H9 (cell line): ENCODE measurements around the gene DNASE1L2. TPM values are rescaled to one million over a fixed set of nuclear protein-coding genes. Genes with fewer than 3 reads are reported as not detected.

Source experiments
- DNase-seq: peaks from one replicate; pipeline ENCODE4 v3.0.0-alpha.2; 2017
- H2AFZ ChIP-seq: one replicate; pipeline ENCODE4 v1.6.1; 2013; ENCODE audit warnings: mild to moderate bottlenecking, low read length, control low read depth, moderate library complexity
- H2AK5ac ChIP-seq: 2 replicates; pipeline ENCODE4 v1.6.1; 2013; ENCODE audit warnings: low read length, control low read depth, mixed read lengths; ENCODE audit not compliant: insufficient read length
- H2BK120ac ChIP-seq: one replicate; pipeline ENCODE4 v1.6.1; 2013; ENCODE audit warnings: low read depth, mild to moderate bottlenecking, low read length, control low read depth, inconsistent platforms; ENCODE audit not compliant: poor library complexity, severe bottlenecking
- H2BK12ac ChIP-seq: 2 replicates; pipeline ENCODE4 v1.6.1; 2013; ENCODE audit warnings: low read length, control low read depth, mixed read lengths, low read depth; ENCODE audit not compliant: insufficient read length
- H2BK15ac ChIP-seq: 2 replicates; pipeline ENCODE4 v1.6.1; 2013; ENCODE audit warnings: low read depth, low read length, control low read depth
- H2BK20ac ChIP-seq: one replicate; pipeline ENCODE4 v1.6.1; 2013; ENCODE audit warnings: low read depth, mild to moderate bottlenecking, low read length, control low read depth, inconsistent platforms; ENCODE audit not compliant: poor library complexity, severe bottlenecking
- H2BK5ac ChIP-seq: 2 replicates; pipeline ENCODE4 v1.6.1; 2013; ENCODE audit warnings: low read length, control low read depth, mixed read lengths; ENCODE audit not compliant: insufficient read length
- H3K14ac ChIP-seq: 2 replicates; pipeline ENCODE4 v1.6.1; 2013; ENCODE audit warnings: low read length, control low read depth; ENCODE audit not compliant: insufficient read depth
- H3K18ac ChIP-seq: 2 replicates; pipeline ENCODE4 v1.6.1; 2013; ENCODE audit warnings: low read depth, mild to moderate bottlenecking, mixed read lengths, low read length, control low read depth; ENCODE audit not compliant: insufficient read length
- H3K23ac ChIP-seq: 2 replicates; pipeline ENCODE4 v1.6.1; 2013; ENCODE audit warnings: low read length, control low read depth, mixed read lengths, low read depth; ENCODE audit not compliant: insufficient read length
- H3K23me2 ChIP-seq: 2 replicates; pipeline ENCODE4 v1.6.1; 2013; ENCODE audit warnings: low read depth, mild to moderate bottlenecking, mixed read lengths, low read length, control low read depth; ENCODE audit not compliant: insufficient read length, poor library complexity, severe bottlenecking
- H3K27ac ChIP-seq: 2 replicates; pipeline ENCODE4 v1.5.1; 2013; ENCODE audit warnings: low read length, control low read depth, mixed read lengths, low read depth; ENCODE audit not compliant: insufficient read length
- H3K27me3 ChIP-seq: 2 replicates; pipeline ENCODE4 v1.6.1; 2013; ENCODE audit warnings: low read length, control low read depth, inconsistent platforms; ENCODE audit not compliant: insufficient read depth
- H3K4ac ChIP-seq: 2 replicates; pipeline ENCODE4 v1.6.1; 2013; ENCODE audit warnings: low read depth, mild to moderate bottlenecking, control low read depth, inconsistent platforms, low read length, moderate library complexity
- H3K4me1 ChIP-seq: 2 replicates; pipeline ENCODE4 v1.6.1; 2013; ENCODE audit warnings: low read length, control low read depth, inconsistent platforms; ENCODE audit not compliant: insufficient read depth
- H3K4me2 ChIP-seq: 2 replicates; pipeline ENCODE4 v1.6.1; 2013; ENCODE audit warnings: low read length, control low read depth, mixed read lengths; ENCODE audit not compliant: insufficient read length, insufficient read depth
- H3K56ac ChIP-seq: 2 replicates; pipeline ENCODE4 v1.6.1; 2013; ENCODE audit warnings: low read depth, mild to moderate bottlenecking, mixed read lengths, low read length, control low read depth; ENCODE audit not compliant: insufficient read length
- H3K79me1 ChIP-seq: 2 replicates; pipeline ENCODE4 v1.6.1; 2013; ENCODE audit warnings: low read depth, mild to moderate bottlenecking, moderate library complexity, low read length, control low read depth, inconsistent platforms; ENCODE audit not compliant: insufficient read depth, poor library complexity, severe bottlenecking
- H3K79me2 ChIP-seq: 2 replicates; pipeline ENCODE4 v1.6.1; 2013; ENCODE audit warnings: low read length, control low read depth, inconsistent platforms; ENCODE audit not compliant: insufficient read depth
- H3K9ac ChIP-seq: 2 replicates; pipeline ENCODE4 v1.6.1; 2013; ENCODE audit warnings: low read length, control low read depth, mixed read lengths; ENCODE audit not compliant: insufficient read length; ENCODE audit errors: extremely low read depth
- H3K9me3 ChIP-seq: one replicate; pipeline ENCODE4 v1.6.1; 2013; ENCODE audit warnings: low read depth, low read length, inconsistent platforms; ENCODE audit not compliant: control insufficient read depth
- H3T11ph ChIP-seq: one replicate; pipeline ENCODE4 v1.6.1; 2013; ENCODE audit warnings: mild to moderate bottlenecking, low read length, control low read depth, inconsistent platforms
- H4K20me1 ChIP-seq: one replicate; pipeline ENCODE4 v1.6.1; 2013; ENCODE audit not compliant: control insufficient read depth, insufficient read length, insufficient read depth
- H4K5ac ChIP-seq: 2 replicates; pipeline ENCODE4 v1.6.1; 2013; ENCODE audit warnings: low read depth, mild to moderate bottlenecking, mixed read lengths, low read length, control low read depth; ENCODE audit not compliant: insufficient read length
- H4K8ac ChIP-seq: replicated peaks from 2 replicates; pipeline ENCODE4 v1.6.1; 2013; ENCODE audit warnings: low read length, control low read depth, mixed read lengths, low read depth; ENCODE audit not compliant: insufficient read length
- H4K91ac ChIP-seq: 2 replicates; pipeline ENCODE4 v1.6.1; 2013; ENCODE audit warnings: low read depth, mild to moderate bottlenecking, moderate library complexity, mixed read lengths, low read length, control low read depth; ENCODE audit not compliant: insufficient read length
- H3K27ac Mint-ChIP-seq, 3 experiments: 2 replicates in 2 of 3; 3 replicates in 1 of 3; pipeline ENCODE4 v1.8.0; 2020 to 2021; ENCODE audit warnings: mixed read lengths in 3 of 3, mild to moderate bottlenecking in 1 of 3, moderate library complexity in 1 of 3
- H3K27me3 Mint-ChIP-seq: 2 replicates; pipeline ENCODE4 v1.8.0; 2021; ENCODE audit warnings: low read depth, mild to moderate bottlenecking, moderate library complexity, mixed read lengths
- H3K36me3 Mint-ChIP-seq, 3 experiments: 2 replicates in 2 of 3; 3 replicates in 1 of 3; pipeline ENCODE4 v1.8.0; 2020 to 2021; ENCODE audit warnings: low read depth in 3 of 3, mixed read lengths in 3 of 3; ENCODE audit not compliant: insufficient read depth in 1 of 3
- H3K4me1 Mint-ChIP-seq, 2 experiments: 2 replicates each; pipeline ENCODE4 v1.8.0; 2020; ENCODE audit warnings: mixed read lengths in 2 of 2
- H3K4me3 Mint-ChIP-seq, 2 experiments: 2 replicates in 1 of 2; 3 replicates in 1 of 2; pipeline ENCODE4 v1.8.0; 2020 to 2021; ENCODE audit warnings: mild to moderate bottlenecking in 2 of 2, mixed read lengths in 2 of 2, moderate library complexity in 1 of 2
- H3K9me3 Mint-ChIP-seq, 2 experiments: 2 replicates in 1 of 2; 3 replicates in 1 of 2; pipeline ENCODE4 v1.8.0; 2020; ENCODE audit warnings: mild to moderate bottlenecking in 2 of 2, mixed read lengths in 2 of 2, moderate library complexity in 1 of 2
- WGBS: extraction: QIAGEN DNeasy Blood & Tissue Kit; methylation state at CpG from one replicate; pipeline ENCODE4 v1.1.7; 2013; ENCODE audit warnings: missing lambda C conversion rate, low lambda C conversion rate, mixed read lengths; ENCODE audit not compliant: insufficient read length; ENCODE audit errors: extremely low coverage; 5-methylcytosine and 5-hydroxymethylcytosine counted together
- total RNA-seq: library from RNA; stranded (reverse); gene quantifications from 2 replicates; pipeline ENCODE4 v1.2.1, GENCODE V29; 2021
- TF ChIP-seq, protein P1 (sequence below): fragments of 200-600 bp; sonication (generic); conservative IDR thresholded peaks from 3 replicates; pipeline ENCODE4 v1.8.0; 2021; ENCODE audit warnings: antibody characterized with exemption, mild to moderate bottlenecking

Gene DNASE1L2
- total RNA-seq, 1 experiment from 2014 or later = 2.5 TPM

DNA sequence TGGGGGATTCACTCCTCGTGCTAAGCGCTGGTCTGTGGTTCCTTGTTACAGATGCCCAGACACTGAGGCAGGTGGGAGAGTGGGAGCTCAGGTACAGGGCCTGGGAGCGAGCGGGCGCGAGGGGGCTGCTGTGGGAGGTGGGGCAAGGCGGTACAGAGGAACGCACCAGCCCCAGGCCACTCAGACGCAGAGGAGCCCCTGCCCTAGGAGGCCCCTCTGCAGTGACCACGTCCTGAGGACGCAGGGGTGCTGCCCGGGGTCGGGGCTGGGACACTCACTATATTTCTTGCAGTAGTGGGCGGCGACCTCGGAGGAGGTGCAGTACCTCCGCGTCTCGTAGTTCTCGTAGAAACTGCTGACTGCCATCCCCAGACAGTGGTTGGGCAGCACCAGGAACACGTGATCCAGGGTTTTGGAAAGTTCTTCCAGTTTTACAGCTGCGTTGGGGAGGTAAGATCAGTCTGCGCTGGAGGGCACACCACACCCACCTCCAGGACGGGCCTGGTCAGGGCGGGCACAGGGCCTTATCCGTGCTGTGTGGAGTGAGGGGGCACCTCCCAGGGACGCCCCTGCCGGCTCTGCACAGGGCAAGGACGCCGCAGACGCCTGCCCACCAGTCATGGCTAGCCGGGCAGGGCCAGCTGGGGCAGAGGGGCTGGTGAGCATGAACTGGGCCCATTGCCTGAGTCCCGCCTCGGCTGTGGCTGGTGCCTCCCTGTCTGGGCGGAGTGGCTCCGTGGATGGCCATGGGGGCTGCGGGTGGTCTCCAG, 47.9 kb downstream of the DNASE1L2 start:
- no peak for DNase-seq
- TF ChIP-seq, protein P1, sequence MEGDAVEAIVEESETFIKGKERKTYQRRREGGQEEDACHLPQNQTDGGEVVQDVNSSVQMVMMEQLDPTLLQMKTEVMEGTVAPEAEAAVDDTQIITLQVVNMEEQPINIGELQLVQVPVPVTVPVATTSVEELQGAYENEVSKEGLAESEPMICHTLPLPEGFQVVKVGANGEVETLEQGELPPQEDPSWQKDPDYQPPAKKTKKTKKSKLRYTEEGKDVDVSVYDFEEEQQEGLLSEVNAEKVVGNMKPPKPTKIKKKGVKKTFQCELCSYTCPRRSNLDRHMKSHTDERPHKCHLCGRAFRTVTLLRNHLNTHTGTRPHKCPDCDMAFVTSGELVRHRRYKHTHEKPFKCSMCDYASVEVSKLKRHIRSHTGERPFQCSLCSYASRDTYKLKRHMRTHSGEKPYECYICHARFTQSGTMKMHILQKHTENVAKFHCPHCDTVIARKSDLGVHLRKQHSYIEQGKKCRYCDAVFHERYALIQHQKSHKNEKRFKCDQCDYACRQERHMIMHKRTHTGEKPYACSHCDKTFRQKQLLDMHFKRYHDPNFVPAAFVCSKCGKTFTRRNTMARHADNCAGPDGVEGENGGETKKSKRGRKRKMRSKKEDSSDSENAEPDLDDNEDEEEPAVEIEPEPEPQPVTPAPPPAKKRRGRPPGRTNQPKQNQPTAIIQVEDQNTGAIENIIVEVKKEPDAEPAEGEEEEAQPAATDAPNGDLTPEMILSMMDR = no peak
- no peak overlapping the region for H3K4me2 ChIP-seq
- H4K5ac ChIP-seq = no peak overlapping the region
- no peak overlapping the region for H2AK5ac ChIP-seq
- WGBS = no CpG with 5 or more reads among the region's 37 CpGs
- H3K56ac ChIP-seq = no peak overlapping the region
- H3K23me2 ChIP-seq = no peaks in the 10 kb centered on the region
- Mint-ChIP-seq H3K27ac (peak overlapping the region in 2 of 3 experiments; percentile 41 to 74; a peak in 3 of 7 replicates), H3K4me1 (0 out of 4 replicates have a peak, but pooled peaks cover 0 to 3% of the 10 kb centered on the region in 2 experiments), H3K36me3 (no peaks in the 10 kb centered on the region; a peak in 1 of 7 replicates), H3K4me3 (no peak overlapping the region), H3K9me3 (no peaks in the 10 kb centered on the region), H3K27me3 (peaks cover 4% of the 10 kb centered on the region)
- no peak overlapping the region for H4K91ac ChIP-seq
- no peaks in the 10 kb centered on the region for H3K4me1 ChIP-seq
- no peak overlapping the region for H4K8ac ChIP-seq
- H3K27ac ChIP-seq = no peak overlapping the region
- no peak overlapping the region for H2BK15ac ChIP-seq
- no peak overlapping the region for H2BK5ac ChIP-seq
- H2AFZ ChIP-seq = no peak overlapping the region
- H3K14ac ChIP-seq = no peak overlapping the region
- H3K4ac ChIP-seq = no peak overlapping the region
- H2BK120ac ChIP-seq = no peak overlapping the region
- no peaks in the 10 kb centered on the region for H4K20me1 ChIP-seq
- H2BK20ac ChIP-seq = no peak overlapping the region
- H3K79me2 ChIP-seq = no peaks in the 10 kb centered on the region
- no peaks in the 10 kb centered on the region for H3K79me1 ChIP-seq
- H3K9me3 ChIP-seq = no peaks in the 10 kb centered on the region
- no peak overlapping the region for H3K23ac ChIP-seq
- no peak overlapping the region for H3K9ac ChIP-seq
- no peak overlapping the region for H2BK12ac ChIP-seq
- H3K27me3 ChIP-seq = no peaks in the 10 kb centered on the region
- H3T11ph ChIP-seq = no peak overlapping the region
- H3K18ac ChIP-seq = no peak overlapping the region
